Peyer's patch (tissue), 4 donors: ENCODE measurements around the gene CDC42BPA.

Experiments
- CTCF ChIP-seq, 6 experiments: fragments of 450-650 bp in 4 of 6; fragments of 200-600 bp in 2 of 6; sonication (generic) in 1 of 6; IDR thresholded peaks; one replicate each; pipeline ENCODE4 v1.5.1; 2017 to 2019; ENCODE audit warnings: antibody characterized with exemption in 6 of 6, mild to moderate bottlenecking in 3 of 6, moderate library complexity in 1 of 6
- POLR2A ChIP-seq, 2 donors: fragments of 450-650 bp; IDR thresholded peaks; one replicate each; pipeline ENCODE4 v1.5.1; 2017; ENCODE audit warnings: antibody characterized with exemption in 2 of 2, mild to moderate bottlenecking in 2 of 2, moderate library complexity in 2 of 2

GRCh38 chr1:227169343-227169742 lies 148.9 kb downstream of the CDC42BPA start:
- TF ChIP-seq CTCF (IDR thresholded peaks at IDR 0.05) = no peak
- TF ChIP-seq POLR2A (IDR thresholded peaks at IDR 0.05) = no peak
